K562 (cell line): Measurements from ENCODE around the gene CLIC5. TPM values are rescaled to one million over a fixed set of nuclear protein-coding genes. Genes with fewer than 3 reads are reported as not detected.
A peak's percentile ranks its signal among the peaks of the same experiment; 100 is the strongest.

Experiments
- ATAC-seq: fragments of 200-7000 bp; cut with Tn5 transposase; 3 replicates; pipeline ENCODE4 v1.9.1; 2020; ENCODE audit warnings: moderate library complexity
- Bru-seq: library from RNA; stranded (reverse); fragments of 400-500 nt; gene quantifications from one replicate; lab custom pipeline; 2021; lab: Mats Ljungman, UMichigan
- BruChase-seq, 2 experiments: library from RNA; stranded (reverse); fragments of 400-500 nt; gene quantifications; one replicate each; lab custom pipeline; 2021; lab: Mats Ljungman, UMichigan
- BruUV-seq: library from RNA; stranded (reverse); fragments of 400-500 nt; replicated peaks from 2 replicates; lab custom pipeline; 2021; lab: Mats Ljungman, UMichigan
- CTCF ChIA-PET: fragments of 300-600 bp; formaldehyde crosslinking; extraction: SDS; loops from one replicate; lab custom pipeline; 2021; ENCODE audit warnings: low intra/inter-chr PET ratio; lab: Yijun Ruan, JAX
- POLR2A ChIA-PET: fragments of 300-600, 350-650 bp; sonication (Branson Sonifier 250); formaldehyde crosslinking; extraction: SDS; loops from one replicate; lab custom pipeline; 2021; ENCODE audit warnings: antibody characterized with exemption, inconsistent platforms; lab: Yijun Ruan, JAX
- DNase-seq, 4 experiments: peaks; one replicate each; pipeline versions ENCODE4 v3.0.0 to v3.0.0-alpha.2; 2011 to 2018; ENCODE audit warnings: low spot score in 3 of 4, mixed read lengths in 3 of 4; ENCODE audit errors: extremely low read depth in 1 of 4
- FAIRE-seq: peaks from 2 replicates; lab custom pipeline; 2011; peaks lifted over from hg19 to GRCh38; lab: Jason Lieb, UNC
- H2AFZ ChIP-seq: 2 replicates; pipeline ENCODE4 v1.6.0; 2011; ENCODE audit warnings: low read depth, low read length, control low read depth, inconsistent platforms
- H3K27ac ChIP-seq: fragments of 200-600 bp; 3 replicates; pipeline ENCODE4 v1.8.0; 2011; ENCODE audit warnings: low read depth, mild to moderate bottlenecking, control low read depth, inconsistent platforms, low read length, moderate library complexity, mixed read lengths; ENCODE audit errors: extremely low read depth
- H3K27me3 ChIP-seq, 2 experiments: fragments of 300-600 bp in 1 of 2; 2 replicates in 1 of 2; 3 replicates in 1 of 2; pipeline versions ENCODE4 v1.6.0 to v1.8.0; 2011; ENCODE audit warnings: inconsistent platforms in 2 of 2, low read length in 2 of 2, mild to moderate bottlenecking in 1 of 2, mixed read lengths in 1 of 2, moderate library complexity in 1 of 2; ENCODE audit not compliant: control insufficient read depth in 2 of 2, insufficient read depth in 2 of 2
- H3K36me3 ChIP-seq: fragments of 300-600 bp; 3 replicates; pipeline ENCODE4 v1.8.0; 2011; ENCODE audit warnings: mild to moderate bottlenecking, low read length, inconsistent platforms; ENCODE audit not compliant: control insufficient read depth, insufficient read depth
- H3K4me1 ChIP-seq, 2 experiments: fragments of 200-600 bp in 1 of 2; replicated peaks in 1 of 2; 2 replicates in 1 of 2; 3 replicates in 1 of 2; pipeline versions ENCODE4 v1.5.1 to v1.8.0; 2011; ENCODE audit warnings: inconsistent platforms in 2 of 2, low read length in 2 of 2, mild to moderate bottlenecking in 1 of 2, mixed read lengths in 1 of 2, moderate library complexity in 1 of 2; ENCODE audit not compliant: control insufficient read depth in 2 of 2, insufficient read depth in 2 of 2
- H3K4me2 ChIP-seq: 2 replicates; pipeline ENCODE4 v1.6.1; 2011; ENCODE audit warnings: low read length, control low read depth, inconsistent platforms, mixed read lengths; ENCODE audit not compliant: insufficient read depth
- H3K4me3 ChIP-seq: fragments of 200-600 bp; sonication (generic), shearing (Covaris generic); 2 replicates; pipeline ENCODE4 v1.5.1; 2016; ENCODE audit warnings: control low read depth, inconsistent platforms
- H3K79me2 ChIP-seq: fragments of 200-600 bp; 3 replicates; pipeline ENCODE4 v1.8.0; 2011; ENCODE audit warnings: low read length, inconsistent platforms; ENCODE audit not compliant: control insufficient read depth, insufficient read depth
- H3K9ac ChIP-seq, 2 experiments: 2 replicates each; pipeline versions ENCODE4 v1.6.0 to v1.6.1; 2011; ENCODE audit warnings: low read depth in 2 of 2, low read length in 2 of 2, control low read depth in 1 of 2, inconsistent platforms in 1 of 2, mild to moderate bottlenecking in 1 of 2, mixed read lengths in 1 of 2; ENCODE audit not compliant: insufficient read depth in 1 of 2
- H3K9me1 ChIP-seq: one replicate; pipeline ENCODE4 v1.6.0; 2011; ENCODE audit warnings: inconsistent platforms, mild to moderate bottlenecking, low read length, moderate library complexity; ENCODE audit not compliant: control insufficient read depth, insufficient read depth
- H3K9me3 ChIP-seq: replicated peaks from 2 replicates; pipeline ENCODE4 v1.5.1; 2011; ENCODE audit warnings: low read depth, low read length, inconsistent platforms; ENCODE audit not compliant: control insufficient read depth, insufficient read depth
- H4K20me1 ChIP-seq: replicated peaks from 2 replicates; pipeline ENCODE4 v1.6.1; 2011; ENCODE audit warnings: low read length, inconsistent platforms, mixed read lengths; ENCODE audit not compliant: control insufficient read depth, insufficient read depth
- HMG20A ChIP-seq: fragments of 450-650 bp; formaldehyde crosslinking; conservative IDR thresholded peaks from 2 replicates; pipeline ENCODE4 v1.4.0; 2020; ENCODE audit warnings: mild to moderate bottlenecking, mixed read lengths
- NCOR1 ChIP-seq: fragments of 450-650 bp; IDR thresholded peaks from 2 replicates; pipeline ENCODE4 v1.6.1; 2016; ENCODE audit warnings: mild to moderate bottlenecking, moderate library complexity
- PML ChIP-seq: IDR thresholded peaks from 2 replicates; pipeline ENCODE4 v1.6.1; 2012; ENCODE audit warnings: low read length, inconsistent platforms
- RFX1 ChIP-seq: fragments of 450-650 bp; IDR thresholded peaks from 2 replicates; pipeline ENCODE4 v1.6.1; 2016; ENCODE audit warnings: mild to moderate bottlenecking, moderate library complexity
- RNF2 ChIP-seq: sonication (generic); IDR thresholded peaks from 2 replicates; pipeline ENCODE4 v1.6.1; 2016
- SRSF7 ChIP-seq: fragments of 200-400 bp; formaldehyde crosslinking; optimal IDR thresholded peaks from 2 replicates; pipeline ENCODE3; 2017; ENCODE audit warnings: mild to moderate bottlenecking, low read depth, low read length
- TBL1XR1 ChIP-seq, 2 experiments: IDR thresholded peaks; 2 replicates each; pipeline ENCODE4 v1.6.1; 2012; ENCODE audit warnings: improper control_type of control experiment in 2 of 2, low read length in 2 of 2, mild to moderate bottlenecking in 1 of 2
- WGBS: fragments of 100-300 bp; shearing (Covaris generic); methylation state at CpG from one replicate; pipeline ENCODE4 v1.1.6; 2016; ENCODE audit warnings: low coverage, mixed read lengths; ENCODE audit not compliant: insufficient coverage; ENCODE audit errors: missing lambda C conversion rate; 5-methylcytosine and 5-hydroxymethylcytosine counted together
- in situ Hi-C: fragments of 300-500 bp; cut with MboI; formaldehyde crosslinking; loops from 4 replicates; pipeline ENCODE4 v1.15.0; 2018; ENCODE audit warnings: inconsistent platforms, mixed read lengths
- intact Hi-C: fragments of 100-400 bp; cut with micrococcal nuclease; formaldehyde crosslinking; loops from 2 replicates; pipeline ENCODE4 v1.14.2; 2022
- long read RNA-seq, 3 experiments: library from polyadenylated mRNA in 2 of 3; library from RNA in 1 of 3; unstranded in 2 of 3; stranded (forward) in 1 of 3; transcript quantifications; one replicate each; pipeline ENCODE4 v2.0.0, GENCODE V29; 2019 to 2022
- polyA minus RNA-seq, 3 experiments: library from RNA; depleted of rRNA, polyadenylated mRNA; stranded (reverse); fragments of >200 nt; gene quantifications; 2 replicates each; pipeline ENCODE4 v1.2.3, GENCODE V29; 2011
- polyA plus RNA-seq, 8 experiments: library from polyadenylated mRNA; depleted of rRNA in 4 of 8; stranded (reverse) in 5 of 8; unstranded in 3 of 8; fragments of >200 nt; fragmentation: Nextera tagmentation in 2 of 8; fragmentation: Illumina TruSeq in 1 of 8; extraction: Ambion mirVana in 2 of 8; extraction: Trizol in 1 of 8; gene quantifications; 2 replicates each; pipeline versions ENCODE4 v1.2.1 to v1.2.3, GENCODE V29; 2011 to 2014; ENCODE audit warnings: inconsistent platforms in 1 of 8, missing spikeins in 1 of 8
- total RNA-seq, 7 experiments: library from RNA; depleted of rRNA in 6 of 7; stranded (reverse); fragments of >200 nt in 6 of 7; fragmentation: Illumina TruSeq in 2 of 7; extraction: Trizol in 2 of 7; gene quantifications; 2 replicates each; pipeline versions ENCODE4 v1.2.1 to v1.2.3, GENCODE V29; 2011 to 2021; ENCODE audit warnings: low replicate concordance in 1 of 7
- TF ChIP-seq, protein P1 (sequence below): sonication (generic); formaldehyde crosslinking; IDR thresholded peaks from 2 replicates; pipeline ENCODE4 v1.8.0; 2022; ENCODE audit warnings: mild to moderate bottlenecking, missing genetic modification reagents
- TF ChIP-seq, protein P2 (sequence below): fragments of 250-450 bp; sonication (Bioruptor Pico); IDR thresholded peaks from 2 replicates; pipeline ENCODE4 v1.4.0; 2020; ENCODE audit warnings: mild to moderate bottlenecking, moderate library complexity
- TF ChIP-seq, protein P3 (sequence below): fragments of 450-650 bp; IDR thresholded peaks from one replicate; pipeline ENCODE4 v1.6.1; 2018; ENCODE audit warnings: mild to moderate bottlenecking, moderate library complexity; ENCODE audit not compliant: partially characterized antibody
- TF ChIP-seq, protein P4 (sequence below): fragments of 250-450 bp; sonication (Bioruptor Pico); IDR thresholded peaks from 2 replicates; pipeline ENCODE4 v1.5.0; 2020; ENCODE audit warnings: mild to moderate bottlenecking

CLIC5 gene
- total RNA-seq (2011; cell fraction: chromatin; rRNA removed; ENCODE audit: low replicate concordance) = 0.28 TPM in 1 of 2 replicates, not detected in the other
- total RNA-seq (2011; cell fraction: nucleolus; rRNA removed) = not detected in 2 replicates
- total RNA-seq (2011; cell fraction: nucleoplasm; rRNA removed) = not detected in 2 replicates
- total RNA-seq (2014; rRNA removed) (not detected in 2 replicates), total RNA-seq (2014; rRNA removed; fragmentation: Illumina TruSeq; extraction: Trizol) (not detected in 2 replicates), total RNA-seq (2015; rRNA removed; fragmentation: Illumina TruSeq; extraction: Trizol) (not detected in 2 replicates), total RNA-seq (2021) (0.04 and 0.31 TPM in 2 replicates), polyA plus RNA-seq (2011; rRNA removed) (not detected in 2 replicates), polyA plus RNA-seq (2014; fragmentation: Illumina TruSeq; extraction: Trizol) (not detected in 2 replicates), polyA plus RNA-seq (2014; fragmentation: Nextera tagmentation; extraction: Ambion mirVana) (not detected), polyA plus RNA-seq (2014; rRNA removed) (not detected in 2 replicates), polyA minus RNA-seq (2011; rRNA and poly(A)+ RNA removed) (not detected in 2 replicates), Bru-seq, nascent RNA (percentile 0 among the genes with signal in this experiment), BruChase-seq, experiment 1, labeled RNA remaining after a 2-hour chase (not detected), BruChase-seq, experiment 2, labeled RNA remaining after a 6-hour chase (percentile 1 among the genes with signal in this experiment)
- polyA plus RNA-seq (2011; cell fraction: cytosol; rRNA removed) = not detected in 2 replicates
- not detected in 2 replicates for polyA plus RNA-seq (2011; cell fraction: nucleus; rRNA removed)
- polyA plus RNA-seq (2012) = not detected in 2 replicates
- not detected in 2 replicates for polyA minus RNA-seq (2011; cell fraction: cytosol; rRNA and poly(A)+ RNA removed)
- polyA minus RNA-seq (2011; cell fraction: nucleus; rRNA and poly(A)+ RNA removed) = not detected in 2 replicates
- long read RNA-seq, experiment 1 = 0 reads
- long read RNA-seq, experiment 2 = 0 reads
- long read RNA-seq, experiment 3 = 0 reads

DNA sequence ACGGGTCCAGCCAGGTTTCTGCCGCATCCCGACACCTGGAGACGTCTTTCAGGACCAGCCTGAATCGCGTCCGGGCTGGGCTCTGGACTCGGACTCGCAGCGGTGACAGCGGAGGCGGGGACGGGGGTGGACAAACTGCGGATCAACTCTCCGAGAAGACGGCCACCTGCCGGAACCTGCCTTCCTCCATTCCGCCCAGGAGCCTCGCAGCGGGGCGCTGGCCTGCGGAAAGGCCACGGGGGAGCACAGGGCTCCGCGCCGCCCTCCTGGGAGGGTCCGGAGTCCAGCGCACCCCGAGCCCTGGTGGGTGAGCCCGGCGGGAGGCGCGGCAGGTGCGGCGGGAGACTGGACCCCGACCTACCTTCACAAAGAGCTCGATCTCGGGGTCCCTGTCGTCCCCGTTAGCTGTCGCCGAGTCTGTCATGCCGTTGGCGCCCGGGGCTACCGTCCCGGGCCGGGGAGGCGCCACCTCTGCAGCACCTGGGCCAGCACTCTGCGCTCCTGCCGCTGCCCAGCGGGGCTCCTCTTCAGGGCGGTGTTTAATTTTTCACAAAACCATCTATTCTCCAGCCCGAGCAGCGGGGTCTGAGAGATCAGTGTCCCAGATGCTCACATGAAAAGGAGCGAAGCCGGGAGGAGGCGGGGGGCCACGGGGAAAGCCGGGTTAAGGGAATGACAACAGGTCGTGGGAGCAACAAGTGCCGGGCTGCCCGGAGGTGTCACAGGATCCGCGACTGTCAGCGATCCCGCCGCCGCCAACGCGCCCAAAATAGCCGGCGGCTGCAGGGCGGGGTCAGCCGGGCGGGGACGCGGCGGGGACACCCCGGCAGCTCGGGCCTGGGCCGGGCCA lies at the start of gene CLIC5:
Gene CLIC5 (minus strand): TSS at position 742 of the 850 bp plus-strand sequence. CDS start 318 bp downstream, at position 424.
- Histone ChIP-seq H2AFZ (no peak within 1 kb of the TSS), H3K79me2 (no peaks in the 10 kb centered on the region), H4K20me1 (no peaks in the 10 kb centered on the region; the same call in 1 of the 2 replicates), H3K9ac (no peak within 1 kb of the TSS; a peak in 1 of 4 replicates), H3K4me2 (no peak within 1 kb of the TSS), H3K9me1 (no peaks in the 10 kb centered on the region), H3K27me3 (peaks cover 24 to 37% of the 10 kb centered on the region in 2 experiments), H3K36me3 (no peaks in the 10 kb centered on the region), H3K4me3 (no peak within 1 kb of the TSS), H3K9me3 (no peaks in the 10 kb centered on the region), H3K4me1 (peaks cover 0 to 10% of the 10 kb centered on the region in 2 experiments; a peak in 1 of 5 replicates), H3K27ac (no peak within 1 kb of the TSS)
- DNase-seq (peak in 2 of 4 experiments; percentile 18 to 21), FAIRE-seq (no peak), ATAC-seq (peak; percentile 63)
- no TSS peak for BruUV-seq
- WGBS = 3% methylated on average over 75 of the region's 82 CpGs
- CTCF ChIA-PET = interaction anchor here (0.6 kb wide), 1 partner anchor 31 kb away, joined by 3 read pairs; no protein-coding TSS in a partner anchor
- in situ Hi-C loops = no loop called here
- intact Hi-C loops = no loop called here
- POLR2A ChIA-PET = no interaction called here
- TF ChIP-seq NCOR1 (no peak), RNF2 (no peak), PML (no peak), RFX1 (no peak), SRSF7 (no peak), HMG20A (CRISPR knock-in tag) (no peak), TBL1XR1 (IDR thresholded peaks at IDR 0.05; ENCODE audit: low read length in 2 of 2) (no peak)
- TF ChIP-seq, protein P1, sequence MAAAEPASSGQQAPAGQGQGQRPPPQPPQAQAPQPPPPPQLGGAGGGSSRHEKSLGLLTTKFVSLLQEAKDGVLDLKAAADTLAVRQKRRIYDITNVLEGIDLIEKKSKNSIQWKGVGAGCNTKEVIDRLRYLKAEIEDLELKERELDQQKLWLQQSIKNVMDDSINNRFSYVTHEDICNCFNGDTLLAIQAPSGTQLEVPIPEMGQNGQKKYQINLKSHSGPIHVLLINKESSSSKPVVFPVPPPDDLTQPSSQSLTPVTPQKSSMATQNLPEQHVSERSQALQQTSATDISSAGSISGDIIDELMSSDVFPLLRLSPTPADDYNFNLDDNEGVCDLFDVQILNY = no peak
- TF ChIP-seq, protein P2, sequence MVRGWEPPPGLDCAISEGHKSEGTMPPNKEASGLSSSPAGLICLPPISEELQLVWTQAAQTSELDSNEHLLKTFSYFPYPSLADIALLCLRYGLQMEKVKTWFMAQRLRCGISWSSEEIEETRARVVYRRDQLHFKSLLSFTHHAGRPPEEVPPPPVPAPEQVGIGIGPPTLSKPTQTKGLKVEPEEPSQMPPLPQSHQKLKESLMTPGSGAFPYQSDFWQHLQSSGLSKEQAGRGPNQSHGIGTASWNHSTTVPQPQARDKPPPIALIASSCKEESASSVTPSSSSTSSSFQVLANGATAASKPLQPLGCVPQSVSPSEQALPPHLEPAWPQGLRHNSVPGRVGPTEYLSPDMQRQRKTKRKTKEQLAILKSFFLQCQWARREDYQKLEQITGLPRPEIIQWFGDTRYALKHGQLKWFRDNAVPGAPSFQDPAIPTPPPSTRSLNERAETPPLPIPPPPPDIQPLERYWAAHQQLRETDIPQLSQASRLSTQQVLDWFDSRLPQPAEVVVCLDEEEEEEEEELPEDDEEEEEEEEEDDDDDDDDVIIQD = no peak
- TF ChIP-seq, protein P3, sequence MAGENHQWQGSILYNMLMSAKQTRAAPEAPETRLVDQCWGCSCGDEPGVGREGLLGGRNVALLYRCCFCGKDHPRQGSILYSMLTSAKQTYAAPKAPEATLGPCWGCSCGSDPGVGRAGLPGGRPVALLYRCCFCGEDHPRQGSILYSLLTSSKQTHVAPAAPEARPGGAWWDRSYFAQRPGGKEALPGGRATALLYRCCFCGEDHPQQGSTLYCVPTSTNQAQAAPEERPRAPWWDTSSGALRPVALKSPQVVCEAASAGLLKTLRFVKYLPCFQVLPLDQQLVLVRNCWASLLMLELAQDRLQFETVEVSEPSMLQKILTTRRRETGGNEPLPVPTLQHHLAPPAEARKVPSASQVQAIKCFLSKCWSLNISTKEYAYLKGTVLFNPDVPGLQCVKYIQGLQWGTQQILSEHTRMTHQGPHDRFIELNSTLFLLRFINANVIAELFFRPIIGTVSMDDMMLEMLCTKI = no peak
- TF ChIP-seq, protein P4, sequence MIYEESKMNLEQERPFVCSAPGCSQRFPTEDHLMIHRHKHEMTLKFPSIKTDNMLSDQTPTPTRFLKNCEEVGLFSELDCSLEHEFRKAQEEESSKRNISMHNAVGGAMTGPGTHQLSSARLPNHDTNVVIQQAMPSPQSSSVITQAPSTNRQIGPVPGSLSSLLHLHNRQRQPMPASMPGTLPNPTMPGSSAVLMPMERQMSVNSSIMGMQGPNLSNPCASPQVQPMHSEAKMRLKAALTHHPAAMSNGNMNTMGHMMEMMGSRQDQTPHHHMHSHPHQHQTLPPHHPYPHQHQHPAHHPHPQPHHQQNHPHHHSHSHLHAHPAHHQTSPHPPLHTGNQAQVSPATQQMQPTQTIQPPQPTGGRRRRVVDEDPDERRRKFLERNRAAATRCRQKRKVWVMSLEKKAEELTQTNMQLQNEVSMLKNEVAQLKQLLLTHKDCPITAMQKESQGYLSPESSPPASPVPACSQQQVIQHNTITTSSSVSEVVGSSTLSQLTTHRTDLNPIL (CRISPR knock-in tag) = no peak
